Spleen (tissue), 7 donors: ENCODE results near the gene KHDC4.

Experiments
- POLR2A ChIP-seq, 3 donors: fragments of 450-650 bp; IDR thresholded peaks; one replicate each; pipeline ENCODE4 v1.5.1; 2017; ENCODE audit warnings: antibody characterized with exemption in 3 of 3, mild to moderate bottlenecking in 1 of 3
- TF ChIP-seq, protein P1 (sequence below), 11 experiments: fragments of 200-600 bp in 7 of 11; fragments of 450-650 bp in 4 of 11; sonication (generic) in 4 of 11; IDR thresholded peaks in 8 of 11; conservative IDR thresholded peaks in 3 of 11; 1 replicate in 7 of 11; 2 replicates in 4 of 11; pipeline versions ENCODE4 v1.4.0 to v1.8.0; 2016 to 2021; ENCODE audit warnings: antibody characterized with exemption in 11 of 11, inconsistent platforms in 4 of 11, mild to moderate bottlenecking in 1 of 11
- donor health status: DM: no; HTN: no; CAD: no; lungs with moderate emphysema.
- donor health status: DM: no; HTN: no; CAD: no.
- donor health status: DM: no; HTN: no; CAD: no.

DNA sequence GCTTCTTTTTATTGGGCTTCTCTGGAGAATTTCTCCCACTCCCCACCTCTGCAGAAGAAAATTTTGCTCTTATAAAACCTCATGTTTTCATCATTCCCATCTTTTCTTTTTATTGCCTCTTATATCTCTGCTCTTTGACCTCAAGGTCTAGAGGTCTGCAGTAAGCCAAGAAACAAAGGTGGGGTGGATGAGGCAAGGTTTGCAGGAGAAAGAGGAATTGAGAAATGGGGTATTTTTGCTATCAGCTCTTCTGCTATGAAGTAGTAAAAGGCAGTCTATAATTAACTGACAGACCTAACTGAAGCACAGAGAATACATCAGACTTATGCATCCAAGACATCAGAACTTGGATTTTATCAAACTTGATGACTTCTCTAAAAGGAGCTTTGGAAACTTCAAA, 52.0 kb downstream of the KHDC4 start:
- TF ChIP-seq, protein P1, sequence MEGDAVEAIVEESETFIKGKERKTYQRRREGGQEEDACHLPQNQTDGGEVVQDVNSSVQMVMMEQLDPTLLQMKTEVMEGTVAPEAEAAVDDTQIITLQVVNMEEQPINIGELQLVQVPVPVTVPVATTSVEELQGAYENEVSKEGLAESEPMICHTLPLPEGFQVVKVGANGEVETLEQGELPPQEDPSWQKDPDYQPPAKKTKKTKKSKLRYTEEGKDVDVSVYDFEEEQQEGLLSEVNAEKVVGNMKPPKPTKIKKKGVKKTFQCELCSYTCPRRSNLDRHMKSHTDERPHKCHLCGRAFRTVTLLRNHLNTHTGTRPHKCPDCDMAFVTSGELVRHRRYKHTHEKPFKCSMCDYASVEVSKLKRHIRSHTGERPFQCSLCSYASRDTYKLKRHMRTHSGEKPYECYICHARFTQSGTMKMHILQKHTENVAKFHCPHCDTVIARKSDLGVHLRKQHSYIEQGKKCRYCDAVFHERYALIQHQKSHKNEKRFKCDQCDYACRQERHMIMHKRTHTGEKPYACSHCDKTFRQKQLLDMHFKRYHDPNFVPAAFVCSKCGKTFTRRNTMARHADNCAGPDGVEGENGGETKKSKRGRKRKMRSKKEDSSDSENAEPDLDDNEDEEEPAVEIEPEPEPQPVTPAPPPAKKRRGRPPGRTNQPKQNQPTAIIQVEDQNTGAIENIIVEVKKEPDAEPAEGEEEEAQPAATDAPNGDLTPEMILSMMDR (IDR thresholded peaks at IDR 0.05 in 8 of 11, conservative IDR thresholded peaks at IDR 0.05 in 3 of 11): no peak
- no peak for TF ChIP-seq POLR2A (IDR thresholded peaks at IDR 0.05)
